GM12878 (cell line): Measurements from ENCODE around the gene LPIN2. TPM values are rescaled to one million over a fixed set of nuclear protein-coding genes. Genes with fewer than 3 reads are reported as not detected.

ENCODE experiments used
- ATAC-seq: fragments of 200-7000 bp; cut with Tn5 transposase; 3 replicates; pipeline ENCODE4 v1.9.1; 2020; ENCODE audit warnings: mild to moderate bottlenecking, moderate library complexity
- BruUV-seq: library from RNA; stranded (reverse); fragments of 400-500 nt; replicated peaks from 2 replicates; lab custom pipeline; 2021; lab: Mats Ljungman, UMichigan
- CTCF ChIA-PET: fragments of 300-600 bp; sonication (Branson Sonifier 250); formaldehyde crosslinking; extraction: SDS; loops from one replicate; lab custom pipeline; 2021; ENCODE audit warnings: inconsistent platforms; lab: Yijun Ruan, JAX
- POLR2A ChIA-PET: fragments of 350-600 bp; formaldehyde crosslinking; extraction: SDS; loops from one replicate; lab custom pipeline; 2021; ENCODE audit warnings: inconsistent platforms; lab: Charles Lee
- RAD21 ChIA-PET: fragments of 300-600 bp; sonication (Branson Sonifier 250); formaldehyde crosslinking; loops from one replicate; lab custom pipeline; 2023; ENCODE audit warnings: antibody characterized with exemption; ENCODE audit not compliant: unreplicated experiment; lab: Charles Lee
- SMC1A ChIA-PET: fragments of 300-600 bp; sonication (Branson Sonifier 250); formaldehyde crosslinking; loops from one replicate; lab custom pipeline; 2023; ENCODE audit not compliant: unreplicated experiment, uncharacterized antibody; lab: Charles Lee
- DNase-seq: peaks from one replicate; pipeline ENCODE4 v3.0.0-alpha.2; 2011; ENCODE audit warnings: low read depth, low spot score
- FAIRE-seq: peaks from 3 replicates; lab custom pipeline; 2011; peaks lifted over from hg19 to GRCh38; lab: Jason Lieb, UNC
- H2AFZ ChIP-seq: 2 replicates; pipeline ENCODE4 v1.6.0; 2011; ENCODE audit warnings: low read depth, low read length, control low read depth; ENCODE audit not compliant: control insufficient read depth
- H3K27ac ChIP-seq: 2 replicates; pipeline ENCODE4 v1.5.1; 2011; ENCODE audit warnings: control low read depth; ENCODE audit not compliant: control insufficient read depth, insufficient read depth
- H3K27me3 ChIP-seq, 2 experiments: replicated peaks in 1 of 2; 2 replicates each; pipeline versions ENCODE4 v1.6.0 to v1.6.1; 2011; ENCODE audit warnings: low read length in 1 of 2; ENCODE audit not compliant: control insufficient read depth in 2 of 2, insufficient read depth in 2 of 2
- H3K36me3 ChIP-seq, 2 experiments: 2 replicates each; pipeline ENCODE4 v1.5.1; 2011; ENCODE audit warnings: low read length in 1 of 2; ENCODE audit not compliant: control insufficient read depth in 2 of 2, insufficient read depth in 2 of 2
- H3K4me1 ChIP-seq: 2 replicates; pipeline ENCODE4 v1.6.1; 2011; ENCODE audit warnings: mild to moderate bottlenecking, low read length, moderate library complexity, mixed read lengths; ENCODE audit not compliant: control insufficient read depth, insufficient read depth
- H3K4me2 ChIP-seq: 2 replicates; pipeline ENCODE4 v1.6.0; 2011; ENCODE audit warnings: control low read depth; ENCODE audit not compliant: control insufficient read depth, insufficient read depth
- H3K4me3 ChIP-seq: fragments of 200-600 bp; sonication (generic); 2 replicates; pipeline ENCODE4 v1.5.1; 2016
- H3K79me2 ChIP-seq: 2 replicates; pipeline ENCODE4 v1.6.0; 2011; ENCODE audit warnings: low read length; ENCODE audit not compliant: control insufficient read depth, insufficient read depth
- H3K9ac ChIP-seq: 2 replicates; pipeline ENCODE4 v1.8.0; 2011; ENCODE audit warnings: low read length, control low read depth, mixed read lengths; ENCODE audit not compliant: control insufficient read depth, insufficient read depth
- H3K9me3 ChIP-seq: replicated peaks from 3 replicates; pipeline ENCODE4 v1.5.1; 2011; ENCODE audit warnings: mild to moderate bottlenecking, low read length; ENCODE audit not compliant: control insufficient read depth, insufficient read depth
- H4K20me1 ChIP-seq: 2 replicates; pipeline ENCODE4 v1.6.0; 2011; ENCODE audit not compliant: control insufficient read depth, insufficient read depth
- ASH2L ChIP-seq: fragments of 300-600, 200-600 bp; sonication (generic); IDR thresholded peaks from 2 replicates; pipeline ENCODE4 v1.6.1; 2017; ENCODE audit warnings: low read depth, mild to moderate bottlenecking, borderline replicate concordance
- ESRRA ChIP-seq: IDR thresholded peaks from 2 replicates; pipeline ENCODE4 v1.6.1; 2012; ENCODE audit warnings: mild to moderate bottlenecking, low read length, improper control_type of control experiment
- MYC ChIP-seq: IDR thresholded peaks from 2 replicates; pipeline ENCODE4 v1.6.1; 2011; ENCODE audit warnings: mild to moderate bottlenecking, low read length, moderate library complexity, inconsistent platforms; ENCODE audit not compliant: insufficient read depth, insufficient replicate concordance, insufficient read length, severe bottlenecking
- PAX5 ChIP-seq: IDR thresholded peaks from 2 replicates; pipeline ENCODE4 v1.6.1; 2011; ENCODE audit warnings: low read depth, low read length, borderline replicate concordance
- WGBS: methylation state at CpG from one replicate; pipeline ENCODE4 v1.1.6; 2016; ENCODE audit warnings: low lambda C conversion rate; ENCODE audit not compliant: insufficient replicate concordance, insufficient coverage; ENCODE audit errors: missing lambda C conversion rate; 5-methylcytosine and 5-hydroxymethylcytosine counted together
- in situ Hi-C: fragments of 300-500 bp; cut with MboI; formaldehyde crosslinking; loops from 9 replicates; pipeline ENCODE4 v1.14.3; 2018; ENCODE audit warnings: mixed read lengths
- intact Hi-C: fragments of 100-400 bp; cut with micrococcal nuclease; formaldehyde crosslinking; loops from one replicate; pipeline ENCODE4 v1.14.2; 2022; ENCODE audit not compliant: unreplicated experiment
- polyA plus RNA-seq, 11 experiments: library from polyadenylated mRNA; depleted of rRNA in 4 of 11; unstranded in 6 of 11; stranded (reverse) in 5 of 11; fragments of >200 nt; fragmentation: Nextera tagmentation in 4 of 11; fragmentation: Illumina TruSeq in 1 of 11; extraction: Ambion mirVana in 4 of 11; extraction: Trizol in 1 of 11; gene quantifications; 1 replicate in 1 of 11; 2 replicates in 10 of 11; pipeline versions ENCODE4 v1.2.1 to v1.2.3, GENCODE V29; 2011 to 2016; ENCODE audit warnings: inconsistent platforms in 2 of 11, missing spikeins in 2 of 11, low read depth in 1 of 11
- total RNA-seq, 4 experiments: library from RNA; depleted of rRNA in 3 of 4; stranded (reverse); fragments of >200 nt in 3 of 4; fragmentation: Illumina TruSeq in 1 of 4; extraction: Trizol in 1 of 4; gene quantifications; 2 replicates each; pipeline versions ENCODE4 v1.2.1 to v1.2.3, GENCODE V29; 2013 to 2021
- TF ChIP-seq, protein P1 (sequence below): fragments of 450-650 bp; IDR thresholded peaks from 2 replicates; pipeline ENCODE4 v1.6.1; 2016; ENCODE audit warnings: mild to moderate bottlenecking
- TF ChIP-seq, protein P2 (sequence below): fragments of 450-650 bp; IDR thresholded peaks from 2 replicates; pipeline ENCODE4 v1.6.1; 2018; ENCODE audit warnings: mild to moderate bottlenecking, low read depth, moderate library complexity; ENCODE audit not compliant: partially characterized antibody
- TF ChIP-seq, protein P3 (sequence below): IDR thresholded peaks from 2 replicates; pipeline ENCODE4 v1.6.1; 2012; ENCODE audit warnings: low read depth, low read length, improper control_type of control experiment
- TF ChIP-seq, protein P4 (sequence below): IDR thresholded peaks from 2 replicates; pipeline ENCODE4 v1.6.1; 2011; ENCODE audit warnings: low read depth, low read length, improper control_type of control experiment, borderline replicate concordance

LPIN2 gene
- total and polyA plus RNA-seq, 10 of the 15 experiments (the other 5 are each of a cell fraction or from before 2014, with no cell fraction given): 4.1 to 28.0 (median 15.9) TPM

DNA sequence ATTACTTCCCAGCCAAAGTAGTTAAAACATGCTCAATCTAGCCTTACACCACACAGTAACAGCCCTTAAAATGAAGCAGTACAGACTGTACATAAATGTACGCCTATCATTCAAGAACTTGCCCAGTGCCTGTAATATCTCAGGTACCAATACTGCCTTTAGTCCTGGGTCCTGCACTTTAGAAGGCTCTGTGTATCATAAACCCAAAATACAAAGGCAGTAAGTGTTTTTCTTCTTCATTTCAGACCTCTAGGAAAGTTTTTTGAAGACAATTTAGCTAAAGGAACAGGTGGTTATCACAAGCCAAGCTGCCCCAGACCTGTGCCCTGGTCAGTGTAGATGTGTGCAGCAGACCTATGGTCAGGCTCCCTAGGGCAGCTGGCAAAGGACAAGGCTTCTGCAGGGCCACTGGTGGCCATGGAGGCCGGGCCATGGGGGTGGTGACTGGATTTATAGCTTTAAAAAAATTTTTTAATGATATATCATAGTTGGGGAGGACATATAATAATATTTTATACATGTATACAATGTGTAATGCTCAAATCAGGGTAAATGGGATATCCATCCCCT lies 18.8 kb downstream of the LPIN2 start:
- ChIA-PET POLR2A (interaction anchor here (0.6 to 1.7 kb wide), 8 partner anchors 9 to 253 kb away, joined by 3 to 9 read pairs (median 3); partner anchors contain the start of genes LPIN2 and MYL12A), CTCF (interaction anchor here (0.6 to 7.2 kb wide), 38 partner anchors 8 to 672 kb away, joined by 3 to 131 read pairs (median 5); partner anchors contain the start of genes LPIN2 and MYL12A), RAD21 (interaction anchor here (0.6 to 4.3 kb wide), 25 partner anchors 8 to 1001 kb away, joined by 3 to 74 read pairs (median 4); partner anchors contain the start of gene MYL12A), SMC1A (interaction anchor here (0.7 to 4.5 kb wide), 32 partner anchors 7 to 280 kb away, joined by 3 to 78 read pairs (median 4); partner anchors contain the start of gene MYL12A)
- in situ Hi-C loops (no loop called here), intact Hi-C loops (loop anchor here (1.0 to 5.0 kb wide), 2 partner anchors 158 to 252 kb away; no protein-coding TSS in a partner anchor)
- ATAC-seq (0 out of 3 replicates have a peak, but pooled peaks have one; percentile 14), DNase-seq (no peak), FAIRE-seq (no peak)
- H3K9me3 ChIP-seq: peaks cover 8% of the 10 kb centered on the region; the same call in 2 of the 3 replicates
- H3K4me2 ChIP-seq: no peak overlapping the region
- H3K36me3 ChIP-seq: no peaks in the 10 kb centered on the region
- H3K27ac ChIP-seq: peak overlapping the region; percentile 9; the same call in 1 of the 2 replicates
- no peaks in the 10 kb centered on the region for H3K27me3 ChIP-seq
- H3K4me3 ChIP-seq: no peak overlapping the region
- 68% methylated on average over 2 of the region's 2 CpGs for WGBS
- H3K9ac ChIP-seq: no peak overlapping the region
- H3K79me2 ChIP-seq: peaks cover 47% of the 10 kb centered on the region
- H4K20me1 ChIP-seq: no peaks in the 10 kb centered on the region
- TF ChIP-seq, protein P1, sequence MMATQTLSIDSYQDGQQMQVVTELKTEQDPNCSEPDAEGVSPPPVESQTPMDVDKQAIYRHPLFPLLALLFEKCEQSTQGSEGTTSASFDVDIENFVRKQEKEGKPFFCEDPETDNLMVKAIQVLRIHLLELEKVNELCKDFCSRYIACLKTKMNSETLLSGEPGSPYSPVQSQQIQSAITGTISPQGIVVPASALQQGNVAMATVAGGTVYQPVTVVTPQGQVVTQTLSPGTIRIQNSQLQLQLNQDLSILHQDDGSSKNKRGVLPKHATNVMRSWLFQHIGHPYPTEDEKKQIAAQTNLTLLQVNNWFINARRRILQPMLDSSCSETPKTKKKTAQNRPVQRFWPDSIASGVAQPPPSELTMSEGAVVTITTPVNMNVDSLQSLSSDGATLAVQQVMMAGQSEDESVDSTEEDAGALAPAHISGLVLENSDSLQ: no peak
- TF ChIP-seq MYC (no peak), PAX5 (no peak), ESRRA (no peak), ASH2L (no peak)
- TF ChIP-seq, protein P2, sequence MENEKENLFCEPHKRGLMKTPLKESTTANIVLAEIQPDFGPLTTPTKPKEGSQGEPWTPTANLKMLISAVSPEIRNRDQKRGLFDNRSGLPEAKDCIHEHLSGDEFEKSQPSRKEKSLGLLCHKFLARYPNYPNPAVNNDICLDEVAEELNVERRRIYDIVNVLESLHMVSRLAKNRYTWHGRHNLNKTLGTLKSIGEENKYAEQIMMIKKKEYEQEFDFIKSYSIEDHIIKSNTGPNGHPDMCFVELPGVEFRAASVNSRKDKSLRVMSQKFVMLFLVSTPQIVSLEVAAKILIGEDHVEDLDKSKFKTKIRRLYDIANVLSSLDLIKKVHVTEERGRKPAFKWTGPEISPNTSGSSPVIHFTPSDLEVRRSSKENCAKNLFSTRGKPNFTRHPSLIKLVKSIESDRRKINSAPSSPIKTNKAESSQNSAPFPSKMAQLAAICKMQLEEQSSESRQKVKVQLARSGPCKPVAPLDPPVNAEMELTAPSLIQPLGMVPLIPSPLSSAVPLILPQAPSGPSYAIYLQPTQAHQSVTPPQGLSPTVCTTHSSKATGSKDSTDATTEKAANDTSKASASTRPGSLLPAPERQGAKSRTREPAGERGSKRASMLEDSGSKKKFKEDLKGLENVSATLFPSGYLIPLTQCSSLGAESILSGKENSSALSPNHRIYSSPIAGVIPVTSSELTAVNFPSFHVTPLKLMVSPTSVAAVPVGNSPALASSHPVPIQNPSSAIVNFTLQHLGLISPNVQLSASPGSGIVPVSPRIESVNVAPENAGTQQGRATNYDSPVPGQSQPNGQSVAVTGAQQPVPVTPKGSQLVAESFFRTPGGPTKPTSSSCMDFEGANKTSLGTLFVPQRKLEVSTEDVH: no peak
- TF ChIP-seq, protein P3, sequence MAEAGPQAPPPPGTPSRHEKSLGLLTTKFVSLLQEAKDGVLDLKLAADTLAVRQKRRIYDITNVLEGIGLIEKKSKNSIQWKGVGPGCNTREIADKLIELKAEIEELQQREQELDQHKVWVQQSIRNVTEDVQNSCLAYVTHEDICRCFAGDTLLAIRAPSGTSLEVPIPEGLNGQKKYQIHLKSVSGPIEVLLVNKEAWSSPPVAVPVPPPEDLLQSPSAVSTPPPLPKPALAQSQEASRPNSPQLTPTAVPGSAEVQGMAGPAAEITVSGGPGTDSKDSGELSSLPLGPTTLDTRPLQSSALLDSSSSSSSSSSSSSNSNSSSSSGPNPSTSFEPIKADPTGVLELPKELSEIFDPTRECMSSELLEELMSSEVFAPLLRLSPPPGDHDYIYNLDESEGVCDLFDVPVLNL: no peak
- TF ChIP-seq, protein P4, sequence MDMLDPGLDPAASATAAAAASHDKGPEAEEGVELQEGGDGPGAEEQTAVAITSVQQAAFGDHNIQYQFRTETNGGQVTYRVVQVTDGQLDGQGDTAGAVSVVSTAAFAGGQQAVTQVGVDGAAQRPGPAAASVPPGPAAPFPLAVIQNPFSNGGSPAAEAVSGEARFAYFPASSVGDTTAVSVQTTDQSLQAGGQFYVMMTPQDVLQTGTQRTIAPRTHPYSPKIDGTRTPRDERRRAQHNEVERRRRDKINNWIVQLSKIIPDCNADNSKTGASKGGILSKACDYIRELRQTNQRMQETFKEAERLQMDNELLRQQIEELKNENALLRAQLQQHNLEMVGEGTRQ: no peak
- BruUV-seq: no TSS peak
- no peak overlapping the region for H2AFZ ChIP-seq
- peaks cover 33% of the 10 kb centered on the region for H3K4me1 ChIP-seq
